HepG2 (cell line): ENCODE results near the gene CES3. TPM values are rescaled to one million over a fixed set of nuclear protein-coding genes. Genes with fewer than 3 reads are reported as not detected.
A peak's percentile ranks its signal among the peaks of the same experiment; 100 is the strongest.

Experiments
- CTCF ChIP-seq: sonication (generic); formaldehyde crosslinking; IDR thresholded peaks from 2 replicates; pipeline ENCODE4 v1.5.0; 2020; ENCODE audit warnings: mild to moderate bottlenecking, missing genetic modification reagents, moderate library complexity
- FOXP1 ChIP-seq, 2 experiments: fragments of 450-650 bp in 1 of 2; IDR thresholded peaks; 2 replicates each; pipeline ENCODE4 v1.6.1; 2017 to 2018; ENCODE audit warnings: antibody characterized with exemption in 1 of 2
- POLR2A ChIP-seq, 2 experiments: IDR thresholded peaks; 2 replicates each; pipeline ENCODE4 v1.6.1; 2011; ENCODE audit warnings: low read depth in 2 of 2, low read length in 2 of 2, mild to moderate bottlenecking in 1 of 2, moderate library complexity in 1 of 2; ENCODE audit not compliant: insufficient read depth in 1 of 2
- POLR2AphosphoS5 ChIP-seq: IDR thresholded peaks from 2 replicates; pipeline ENCODE4 v1.6.1; 2012; ENCODE audit warnings: low read depth, low read length
- RAD21 ChIP-seq: fragments of 450-650 bp; formaldehyde crosslinking; IDR thresholded peaks from 2 replicates; pipeline ENCODE4 v1.5.0; 2020; ENCODE audit warnings: mild to moderate bottlenecking
- SMC3 ChIP-seq: IDR thresholded peaks from 2 replicates; pipeline ENCODE4 v1.6.1; 2011; ENCODE audit warnings: low read length, improper control_type of control experiment
- SRSF1 ChIP-seq: fragments of 200-400 bp; formaldehyde crosslinking; optimal IDR thresholded peaks from 2 replicates; pipeline ENCODE3; 2017; ENCODE audit warnings: mild to moderate bottlenecking, low read depth, low read length, moderate library complexity
- ZBTB10 ChIP-seq: sonication (generic); formaldehyde crosslinking; IDR thresholded peaks from 2 replicates; pipeline ENCODE4 v1.4.0; 2020; ENCODE audit warnings: missing genetic modification reagents, borderline replicate concordance
- ZFX ChIP-seq: sonication (generic); formaldehyde crosslinking; IDR thresholded peaks from 2 replicates; pipeline ENCODE4 v1.4.0; 2020; ENCODE audit warnings: mild to moderate bottlenecking, low read depth, missing genetic modification reagents, moderate library complexity
- ZNF121 ChIP-seq: sonication (generic); formaldehyde crosslinking; IDR thresholded peaks from 2 replicates; pipeline ENCODE4 v1.5.0; 2020; ENCODE audit warnings: mild to moderate bottlenecking, missing genetic modification reagents
- ZNF549 ChIP-seq: sonication (generic); formaldehyde crosslinking; IDR thresholded peaks from 2 replicates; pipeline ENCODE4 v1.5.0; 2020; ENCODE audit warnings: missing genetic modification reagents
- ZSCAN12 ChIP-seq: sonication (generic); formaldehyde crosslinking; IDR thresholded peaks from 2 replicates; pipeline ENCODE4 v1.9.0; 2021; ENCODE audit warnings: mild to moderate bottlenecking, missing genetic modification reagents
- polyA plus RNA-seq, 8 experiments: library from polyadenylated mRNA; depleted of rRNA in 3 of 8; stranded (reverse) in 7 of 8; unstranded in 1 of 8; fragments of >200 nt; fragmentation: Illumina TruSeq in 4 of 8; extraction: Trizol in 4 of 8; gene quantifications; 2 replicates each; pipeline versions ENCODE4 v1.2.1 to v1.2.3, GENCODE V29; 2011 to 2016; ENCODE audit warnings: low read depth in 4 of 8, missing spikeins in 1 of 8, mixed read lengths in 1 of 8; ENCODE audit not compliant: insufficient read depth in 1 of 8
- total RNA-seq, 5 experiments: library from RNA; depleted of rRNA; stranded (reverse); fragments of >200 nt; fragmentation: Illumina TruSeq; extraction: Trizol; gene quantifications; 2 replicates each; pipeline ENCODE4 v1.2.3, GENCODE V29; 2016; ENCODE audit warnings: low read depth in 1 of 5

Gene CES3
- total and polyA plus RNA-seq, 2 of the 13 experiments (the other 11 are each of a cell fraction or from before 2014, with no cell fraction given), result 6.6 to 17.4 TPM

- peak; percentile 83 for TF ChIP-seq CTCF (CRISPR knock-in tag)
- no peak for TF ChIP-seq FOXP1 (IDR thresholded peaks at IDR 0.05)
- TF ChIP-seq FOXP1 (CRISPR knock-in tag; IDR thresholded peaks at IDR 0.05), result no peak
- peak; percentile 65 for TF ChIP-seq RAD21 (CRISPR knock-in tag)
- TF ChIP-seq POLR2AphosphoS5, result no peak
- no peak for TF ChIP-seq POLR2A (IDR thresholded peaks at IDR 0.05; ENCODE audit: insufficient read depth in 1 of 2, low read depth in 2 of 2, low read length in 2 of 2)
- peak; percentile 55; the same call in 1 of the 2 replicates for TF ChIP-seq SMC3
- TF ChIP-seq ZBTB10 (CRISPR knock-in tag), result peak; percentile 84; the same call in 1 of the 2 replicates
- TF ChIP-seq SRSF1, result no peak
- no peak for TF ChIP-seq ZSCAN12 (CRISPR knock-in tag)
- no peak for TF ChIP-seq ZFX (CRISPR knock-in tag)
- TF ChIP-seq ZNF549, result no peak
- TF ChIP-seq ZNF121 (CRISPR knock-in tag), result peak; percentile 93
- TF ChIP-seq, all 625 proteins: peak for 13
These were observed 32.2 kb upstream of the CES3 start (continued) for GRCh38 chr16:66928702-66929388.
